ENCODE data around the gene FRMD5. TPM values are rescaled to one million over a fixed set of nuclear protein-coding genes. Genes with fewer than 3 reads are reported as not detected.
"Not testable (repeated sequence)": the region's sequence is repeated elsewhere in the genome, so short reads cannot be mapped to it uniquely, and the experiment has no call there.

FRMD5 gene
- total RNA-seq, 1 experiment from 2014 or later: 3.9 TPM

DNA sequence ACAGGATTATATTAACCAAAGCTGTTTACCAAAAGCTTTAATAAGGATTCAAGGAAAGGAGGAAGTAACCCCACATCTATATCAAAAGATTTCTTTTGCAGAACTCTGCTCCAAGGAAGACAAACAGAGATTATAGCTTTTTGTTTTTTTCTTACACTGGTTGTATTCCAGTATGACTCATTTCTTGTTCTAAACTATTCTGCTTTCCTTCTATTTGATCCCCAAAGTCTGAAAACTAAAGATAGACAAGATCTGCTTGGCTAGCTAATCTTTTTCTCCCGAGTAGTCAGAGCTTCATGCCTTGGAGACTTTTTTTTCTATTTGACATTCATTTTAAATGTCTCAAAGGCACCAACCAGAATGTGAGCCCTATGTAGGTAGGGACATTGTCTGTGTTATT lies 36.8 kb upstream of the FRMD5 start:
- Mint-ChIP-seq H3K9me3 (no peaks in the 10 kb centered on the region), H3K27me3 (ENCODE audit: low read depth) (no peaks in the 10 kb centered on the region), H3K27ac (no peak overlapping the region; a peak in 1 of 7 replicates), H3K36me3 (ENCODE audit: insufficient read depth in 1 of 3, low read depth in 3 of 3) (no peaks in the 10 kb centered on the region), H3K4me3 (no peak overlapping the region), H3K4me1 (peaks cover 6 to 7% of the 10 kb centered on the region in 2 experiments)
- H3K56ac ChIP-seq (ENCODE audit: insufficient read length, low read depth, low read length): no peak overlapping the region
- H2AK5ac ChIP-seq (ENCODE audit: insufficient read length, low read length): no peak overlapping the region
- no peak overlapping the region for H3K9ac ChIP-seq (ENCODE audit: extremely low read depth, insufficient read length, low read length)
- no peak overlapping the region for H3K4ac ChIP-seq (ENCODE audit: low read depth, low read length)
- no peak overlapping the region for H2BK15ac ChIP-seq (ENCODE audit: low read depth, low read length)
- no peaks in the 10 kb centered on the region for H3K23me2 ChIP-seq (ENCODE audit: insufficient read length, low read depth, low read length, poor library complexity, severe bottlenecking)
- no peak overlapping the region for H3K27ac ChIP-seq (ENCODE audit: insufficient read length, low read depth, low read length)
- no peaks in the 10 kb centered on the region for H4K20me1 ChIP-seq (ENCODE audit: control insufficient read depth, insufficient read depth, insufficient read length)
- H2BK5ac ChIP-seq (ENCODE audit: insufficient read length, low read length): no peak overlapping the region
- no peak overlapping the region for H3T11ph ChIP-seq (ENCODE audit: low read length)
- no peak overlapping the region for H2AFZ ChIP-seq (ENCODE audit: low read length)
- no peak overlapping the region for H2BK20ac ChIP-seq (ENCODE audit: low read depth, low read length, poor library complexity, severe bottlenecking)
- no peaks in the 10 kb centered on the region; the same call in 1 of the 2 replicates for H3K4me1 ChIP-seq (ENCODE audit: insufficient read depth, low read length)
- no peaks in the 10 kb centered on the region for H3K79me2 ChIP-seq (ENCODE audit: insufficient read depth, low read length)
- no peak overlapping the region for H4K8ac ChIP-seq (replicated peaks; ENCODE audit: insufficient read length, low read depth, low read length)
- no peak for DNase-seq
- H2BK120ac ChIP-seq (ENCODE audit: low read depth, low read length, poor library complexity, severe bottlenecking): no peak overlapping the region
- no peak overlapping the region for H3K14ac ChIP-seq (ENCODE audit: insufficient read depth, low read length)
- no peak overlapping the region for H3K18ac ChIP-seq (ENCODE audit: insufficient read length, low read depth, low read length)
- no peak overlapping the region for H3K4me2 ChIP-seq (ENCODE audit: insufficient read depth, insufficient read length, low read length)
- H3K23ac ChIP-seq (ENCODE audit: insufficient read length, low read depth, low read length): no peak overlapping the region
- no peak overlapping the region for H2BK12ac ChIP-seq (ENCODE audit: insufficient read length, low read depth, low read length)
- no CpG with 5 or more reads among the region's 1 CpG for WGBS (ENCODE audit: extremely low coverage, insufficient read length, low lambda C conversion rate)
- H3K79me1 ChIP-seq (ENCODE audit: insufficient read depth, low read depth, low read length, poor library complexity, severe bottlenecking): no peaks in the 10 kb centered on the region
- no peaks in the 10 kb centered on the region for H3K27me3 ChIP-seq (ENCODE audit: insufficient read depth, low read length)
- no peak overlapping the region for H4K5ac ChIP-seq (ENCODE audit: insufficient read length, low read depth, low read length)
- H3K9me3 ChIP-seq (ENCODE audit: control insufficient read depth, low read depth, low read length): no peaks in the 10 kb centered on the region
- H4K91ac ChIP-seq (ENCODE audit: insufficient read length, low read depth, low read length): no peak overlapping the region
- TF ChIP-seq CTCF (conservative IDR thresholded peaks at IDR 0.05): no peak

- H3K18ac ChIP-seq (ENCODE audit: insufficient read length, low read depth, low read length); H3K27me3 ChIP-seq (ENCODE audit: insufficient read depth, low read length); H2BK120ac ChIP-seq (ENCODE audit: low read depth, low read length, poor library complexity, severe bottlenecking); H2BK20ac ChIP-seq (ENCODE audit: low read depth, low read length, poor library complexity, severe bottlenecking); H3K23me2 ChIP-seq (ENCODE audit: insufficient read length, low read depth, low read length, poor library complexity, severe bottlenecking); H3K4me1 ChIP-seq (ENCODE audit: insufficient read depth, low read length); H4K20me1 ChIP-seq (ENCODE audit: control insufficient read depth, insufficient read depth, insufficient read length); H3K4me1 Mint-ChIP-seq; H3K4me2 ChIP-seq (ENCODE audit: insufficient read depth, insufficient read length, low read length); H3K79me2 ChIP-seq (ENCODE audit: insufficient read depth, low read length); H2BK5ac ChIP-seq (ENCODE audit: insufficient read length, low read length); H3K36me3 Mint-ChIP-seq (ENCODE audit: insufficient read depth in 1 of 3, low read depth in 3 of 3); H3K14ac ChIP-seq (ENCODE audit: insufficient read depth, low read length); H4K91ac ChIP-seq (ENCODE audit: insufficient read length, low read depth, low read length); H3K9me3 ChIP-seq (ENCODE audit: control insufficient read depth, low read depth, low read length); H3K4ac ChIP-seq (ENCODE audit: low read depth, low read length); H3K56ac ChIP-seq (ENCODE audit: insufficient read length, low read depth, low read length); H3K23ac ChIP-seq (ENCODE audit: insufficient read length, low read depth, low read length); H3K4me3 Mint-ChIP-seq; H3K27me3 Mint-ChIP-seq (ENCODE audit: low read depth); H4K8ac ChIP-seq (replicated peaks; ENCODE audit: insufficient read length, low read depth, low read length); H3T11ph ChIP-seq (ENCODE audit: low read length); H2AK5ac ChIP-seq (ENCODE audit: insufficient read length, low read length); DNase-seq; H3K27ac Mint-ChIP-seq; H3K9me3 Mint-ChIP-seq; H3K27ac ChIP-seq (ENCODE audit: insufficient read length, low read depth, low read length); H2AFZ ChIP-seq (ENCODE audit: low read length); H4K5ac ChIP-seq (ENCODE audit: insufficient read length, low read depth, low read length); H3K9ac ChIP-seq (ENCODE audit: extremely low read depth, insufficient read length, low read length); H2BK15ac ChIP-seq (ENCODE audit: low read depth, low read length); H2BK12ac ChIP-seq (ENCODE audit: insufficient read length, low read depth, low read length); H3K79me1 ChIP-seq (ENCODE audit: insufficient read depth, low read depth, low read length, poor library complexity, severe bottlenecking): not testable (repeated sequence)
- WGBS (ENCODE audit: extremely low coverage, insufficient read length, low lambda C conversion rate): no CpG with 5 or more reads among the region's 4 CpGs
Observed at GRCh38 chr15:44229301-44229700, 34.2 kb upstream of the FRMD5 start.
